Lung (tissue), 12 donors: Measurements from ENCODE around the gene PPM1H. TPM values are rescaled to one million over a fixed set of nuclear protein-coding genes. Genes with fewer than 3 reads are reported as not detected.

ENCODE experiments used
- ATAC-seq: fragments of 200-7000 bp; cut with Tn5 transposase; one replicate; pipeline ENCODE4 v1.9.1; 2020; ENCODE audit warnings: moderate number of reproducible peaks; ENCODE audit not compliant: insufficient read depth, low FRiP score
- DNase-seq, 3 donors: peaks; one replicate each; pipeline ENCODE4 v3.0.0-alpha.2; 2013 to 2017
- H3K27ac ChIP-seq, 2 donors: one replicate each; pipeline ENCODE4 v1.5.1; 2013; ENCODE audit warnings: mild to moderate bottlenecking in 2 of 2, moderate library complexity in 2 of 2, control low read depth in 1 of 2, inconsistent platforms in 1 of 2, low read depth in 1 of 2, low read length in 1 of 2
- H3K27me3 ChIP-seq, 3 donors: one replicate each; pipeline ENCODE4 v1.5.1; 2013; ENCODE audit warnings: low read length in 2 of 3; ENCODE audit not compliant: control insufficient read depth in 3 of 3, insufficient read depth in 3 of 3
- H3K36me3 ChIP-seq, 4 donors: one replicate each; pipeline ENCODE4 v1.5.1; 2013; ENCODE audit warnings: low read length in 4 of 4, mild to moderate bottlenecking in 1 of 4, moderate library complexity in 1 of 4; ENCODE audit not compliant: control insufficient read depth in 4 of 4, insufficient read depth in 4 of 4
- H3K4me1 ChIP-seq, 5 donors: one replicate each; pipeline ENCODE4 v1.5.1; 2013; ENCODE audit warnings: low read length in 5 of 5, mild to moderate bottlenecking in 2 of 5, moderate library complexity in 1 of 5; ENCODE audit not compliant: control insufficient read depth in 5 of 5, insufficient read depth in 5 of 5
- H3K4me3 ChIP-seq: one replicate; pipeline ENCODE4 v1.5.1; 2013; ENCODE audit warnings: mild to moderate bottlenecking, control low read depth, moderate library complexity
- H3K9ac ChIP-seq, 2 donors: one replicate each; pipeline ENCODE4 v1.5.1; 2013; ENCODE audit warnings: low read length in 2 of 2, control low read depth in 1 of 2; ENCODE audit not compliant: insufficient read depth in 1 of 2
- H3K9me3 ChIP-seq, 4 donors: one replicate each; pipeline ENCODE4 v1.5.1; 2013; ENCODE audit warnings: low read length in 3 of 4, mild to moderate bottlenecking in 1 of 4, moderate library complexity in 1 of 4; ENCODE audit not compliant: control insufficient read depth in 4 of 4, insufficient read depth in 3 of 4
- WGBS, 2 donors: extraction: QIAGEN DNeasy Blood & Tissue Kit; methylation state at CpG; one replicate each; pipeline ENCODE4 v1.1.7; 2013; 5-methylcytosine and 5-hydroxymethylcytosine counted together
- polyA plus RNA-seq, 2 donors: library from polyadenylated mRNA; stranded (reverse); fragments of 200-250 nt; gene quantifications; one replicate each; pipeline ENCODE4 v1.2.1, GENCODE V29; 2013
- total RNA-seq, 2 donors: library from RNA; depleted of rRNA in 1 of 2; stranded (reverse); fragments of >200 nt in 1 of 2; gene quantifications; one replicate each; pipeline ENCODE4 v1.2.1, GENCODE V29; 2014 to 2021
- TF ChIP-seq, protein P1 (sequence below): IDR thresholded peaks from 2 replicates; pipeline ENCODE4 v1.5.1; 2012; ENCODE audit warnings: mild to moderate bottlenecking; ENCODE audit errors: control extremely low read depth, extremely low read depth
- donor health status: control.
- donor health status: control.
- donor health status: Bipolar disorder and iron deficiency.
- donor health status: healthy.
- donor health status: DM: yes; HTN: yes; CAD: no.

The PPM1H gene
- total and polyA plus RNA-seq, 4 donors = 2.0 to 11.2 (median 5.7) TPM

DNA sequence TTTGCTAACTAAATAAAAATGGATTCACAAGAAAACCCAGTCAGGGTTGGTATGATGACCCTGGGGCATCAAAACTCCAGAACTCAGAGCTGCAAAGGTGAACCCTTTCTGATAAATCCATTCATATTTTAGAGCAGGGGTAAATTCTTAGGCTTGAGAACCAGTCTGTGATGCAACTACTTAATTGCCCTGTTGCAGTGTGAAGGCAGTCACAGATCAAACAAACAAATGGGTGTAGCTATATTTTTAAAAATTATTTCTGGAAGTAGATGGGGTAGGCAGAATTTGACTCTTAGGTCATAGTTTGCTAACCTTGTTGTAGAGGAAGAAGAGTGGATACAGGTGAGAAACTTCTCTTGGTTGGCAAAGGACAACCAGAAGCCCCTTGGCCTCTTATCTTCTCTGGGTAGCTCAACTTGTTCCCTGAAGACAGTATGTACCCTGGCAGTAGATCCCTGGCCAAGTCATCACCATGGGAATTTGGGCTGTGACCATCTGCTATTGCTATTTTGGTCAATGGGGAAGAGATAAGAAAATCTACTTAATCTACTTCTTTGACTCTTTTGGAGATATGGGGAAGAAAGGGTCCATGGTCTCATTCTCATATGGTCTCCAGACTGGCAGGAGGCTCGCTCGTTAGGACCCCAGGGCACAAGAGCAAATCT, 216.1 kb downstream of the PPM1H start:
- no peak overlapping the region for H3K4me3 ChIP-seq
- H3K4me1 ChIP-seq = peaks cover 3 to 31% (median 14%) of the 10 kb centered on the region in 5 donors
- H3K9ac ChIP-seq = no peak overlapping the region
- H3K9me3 ChIP-seq = no peaks in the 10 kb centered on the region
- TF ChIP-seq, protein P1, sequence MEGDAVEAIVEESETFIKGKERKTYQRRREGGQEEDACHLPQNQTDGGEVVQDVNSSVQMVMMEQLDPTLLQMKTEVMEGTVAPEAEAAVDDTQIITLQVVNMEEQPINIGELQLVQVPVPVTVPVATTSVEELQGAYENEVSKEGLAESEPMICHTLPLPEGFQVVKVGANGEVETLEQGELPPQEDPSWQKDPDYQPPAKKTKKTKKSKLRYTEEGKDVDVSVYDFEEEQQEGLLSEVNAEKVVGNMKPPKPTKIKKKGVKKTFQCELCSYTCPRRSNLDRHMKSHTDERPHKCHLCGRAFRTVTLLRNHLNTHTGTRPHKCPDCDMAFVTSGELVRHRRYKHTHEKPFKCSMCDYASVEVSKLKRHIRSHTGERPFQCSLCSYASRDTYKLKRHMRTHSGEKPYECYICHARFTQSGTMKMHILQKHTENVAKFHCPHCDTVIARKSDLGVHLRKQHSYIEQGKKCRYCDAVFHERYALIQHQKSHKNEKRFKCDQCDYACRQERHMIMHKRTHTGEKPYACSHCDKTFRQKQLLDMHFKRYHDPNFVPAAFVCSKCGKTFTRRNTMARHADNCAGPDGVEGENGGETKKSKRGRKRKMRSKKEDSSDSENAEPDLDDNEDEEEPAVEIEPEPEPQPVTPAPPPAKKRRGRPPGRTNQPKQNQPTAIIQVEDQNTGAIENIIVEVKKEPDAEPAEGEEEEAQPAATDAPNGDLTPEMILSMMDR = no peak
- 97 to 100% methylated on average over 2 of the region's 2 CpGs for WGBS, 2 donors
- no peak for ATAC-seq
- DNase-seq = no peak
- no peaks in the 10 kb centered on the region for H3K36me3 ChIP-seq
- no peaks in the 10 kb centered on the region for H3K27me3 ChIP-seq
- no peak overlapping the region for H3K27ac ChIP-seq

DNA sequence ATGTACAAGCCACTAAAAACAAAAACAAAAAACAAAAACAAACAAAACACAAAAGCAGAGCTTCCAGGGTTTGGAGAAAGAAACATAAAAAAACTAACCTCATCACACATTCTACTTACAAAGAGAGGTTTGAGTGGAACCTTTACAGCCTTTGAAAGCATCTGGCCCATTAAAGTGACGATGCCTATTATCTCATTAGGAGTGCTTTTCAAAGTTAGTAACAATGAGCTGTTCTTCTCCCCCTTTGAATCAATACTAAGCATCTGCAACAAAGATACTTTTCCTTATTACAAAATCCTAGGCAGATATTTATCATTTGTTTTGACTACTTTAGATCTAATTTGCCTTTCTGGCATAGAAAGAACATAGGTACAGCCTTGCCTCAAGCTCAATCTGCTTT, 217.3 kb downstream of the PPM1H start:
- no peak for ATAC-seq
- no peak overlapping the region for H3K9ac ChIP-seq
- no peak overlapping the region for H3K4me3 ChIP-seq
- H3K27ac ChIP-seq = no peak overlapping the region
- TF ChIP-seq, protein P1 = no peak
- H3K36me3 ChIP-seq = no peaks in the 10 kb centered on the region
- no peaks in the 10 kb centered on the region for H3K9me3 ChIP-seq
- WGBS, 2 donors = 92 to 97% methylated on average over 1 of the region's 1 CpG
- peaks cover 3 to 38% (median 12%) of the 10 kb centered on the region in 5 donors for H3K4me1 ChIP-seq
- H3K27me3 ChIP-seq = no peaks in the 10 kb centered on the region
- DNase-seq = no peak

GRCh38 chr12:62716866-62717525, 218.0 kb downstream of the PPM1H start:
- H3K9me3 ChIP-seq = no peaks in the 10 kb centered on the region
- no peak overlapping the region for H3K9ac ChIP-seq
- H3K27ac ChIP-seq = no peak overlapping the region
- ATAC-seq (no peak), DNase-seq (no peak)
- no peak overlapping the region for H3K4me3 ChIP-seq
- H3K4me1 ChIP-seq = peaks cover 3 to 45% (median 12%) of the 10 kb centered on the region in 5 donors
- no peaks in the 10 kb centered on the region for H3K27me3 ChIP-seq
- WGBS, 2 donors = 85 to 91% methylated on average over 5 of the region's 5 CpGs
- no peaks in the 10 kb centered on the region for H3K36me3 ChIP-seq
- TF ChIP-seq, protein P1 = no peak
